Pulmonary artery endothelial cell (primary cell): ENCODE data around the gene GMIP. TPM values are rescaled to one million over a fixed set of nuclear protein-coding genes. Genes with fewer than 3 reads are reported as not detected.

ENCODE experiments used
- total RNA-seq: library from RNA; depleted of rRNA; stranded (reverse); fragments of >200 nt; gene quantifications from 2 replicates; pipeline ENCODE4 v1.2.3, GENCODE V29; 2014

GMIP gene
- total RNA-seq, 1 donor from 2014 or later = 9.2 TPM

Other genes starting within 250 kb of the GMIP start
- gene GATAD2A, start 238.0 kb downstream of the GMIP start, total RNA-seq = 67.4 and 72.9 TPM in 2 replicates
- gene TSSK6, start 128.1 kb downstream of the GMIP start, total RNA-seq = 0.79 and 1.3 TPM in 2 replicates
- 152 and 173 TPM in 2 replicates for gene NDUFA13, start 127.4 kb downstream of the GMIP start, total RNA-seq
- gene YJEFN3, start 114.7 kb downstream of the GMIP start, total RNA-seq = 0.13 and 0.28 TPM in 2 replicates
- gene CILP2, start 105.4 kb downstream of the GMIP start, total RNA-seq = not detected in 2 replicates
- 0.07 TPM in 2 replicates for gene PBX4, start 25.0 kb downstream of the GMIP start, total RNA-seq
- 0.33 and 0.53 TPM in 2 replicates for gene LPAR2, start 15.4 kb downstream of the GMIP start, total RNA-seq
- gene ATP13A1, start 20.0 kb upstream of the GMIP start, total RNA-seq = 21.9 and 26.6 TPM in 2 replicates
- gene ZNF101, start 25.2 kb upstream of the GMIP start, total RNA-seq = 11.0 and 15.7 TPM in 2 replicates
- 3.7 and 5.2 TPM in 2 replicates for gene ZNF14, start 89.5 kb upstream of the GMIP start, total RNA-seq
- gene ZNF506, start 178.1 kb upstream of the GMIP start, total RNA-seq = 1.4 and 8.0 TPM in 2 replicates
- gene ZNF253, start 222.2 kb upstream of the GMIP start, total RNA-seq = 1.7 and 3.5 TPM in 2 replicates